GM23248 (cell line): ENCODE results near the gene GALNT17.

Experiments used
- EZH2 ChIP-seq: fragments of 200-600 bp; sonication (generic); IDR thresholded peaks from 2 replicates; pipeline ENCODE4 v1.6.1; 2018; ENCODE audit warnings: antibody characterized with exemption, mild to moderate bottlenecking; ENCODE audit not compliant: insufficient read depth, poor library complexity, severe bottlenecking
- EZH2phosphoT487 ChIP-seq: fragments of 200-600 bp; sonication (generic); IDR thresholded peaks from 2 replicates; pipeline ENCODE4 v1.6.1; 2018; ENCODE audit warnings: antibody characterized with exemption, moderate library complexity, mild to moderate bottlenecking, low read depth; ENCODE audit not compliant: insufficient read depth

DNA sequence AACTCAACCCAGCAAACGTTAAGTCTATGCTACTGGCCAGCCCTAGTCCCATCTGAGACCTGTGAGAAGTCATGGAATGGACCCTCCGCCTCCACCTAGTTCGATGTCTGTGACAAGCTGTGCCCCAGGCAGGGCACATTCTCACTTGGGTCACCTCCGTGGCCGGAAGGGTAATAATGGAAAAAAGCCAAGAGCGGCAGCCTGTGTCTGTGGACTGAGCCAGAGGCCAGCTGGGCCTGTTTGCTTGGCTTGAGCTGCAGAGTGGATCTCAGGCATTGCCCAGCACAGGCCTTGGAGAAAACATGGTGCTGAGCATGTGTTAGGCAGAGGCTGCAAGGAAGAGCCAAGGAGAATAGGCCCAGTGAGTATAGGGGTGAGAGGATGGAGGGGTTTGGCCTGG is 97.8 kb downstream of the GALNT17 start:
- TF ChIP-seq EZH2: no peak
- TF ChIP-seq EZH2phosphoT487: no peak
